DOHH2 (cell line): ENCODE measurements around the gene LTC4S.

ENCODE experiments used
- H3F3A ChIP-seq: fragments of 200-600 bp; sonication (generic), shearing (Covaris generic); 2 replicates; pipeline ENCODE4 v1.6.0; 2016; ENCODE audit warnings: antibody characterized with exemption, mild to moderate bottlenecking; ENCODE audit not compliant: control insufficient read depth, insufficient read depth
- H3K27ac ChIP-seq: fragments of 200-600 bp; sonication (generic); 2 replicates; pipeline ENCODE4 v1.5.1; 2014; ENCODE audit warnings: low read depth, mild to moderate bottlenecking, low read length, moderate library complexity
- H3K27me3 ChIP-seq: fragments of 200-600 bp; sonication (generic); 2 replicates; pipeline ENCODE4 v1.6.1; 2014; ENCODE audit warnings: mild to moderate bottlenecking, low read length, mixed read lengths; ENCODE audit not compliant: control insufficient read depth
- H3K36me3 ChIP-seq: fragments of 200-600 bp; sonication (generic); 2 replicates; pipeline ENCODE4 v1.6.1; 2014; ENCODE audit warnings: mild to moderate bottlenecking, low read length, moderate library complexity, mixed read lengths; ENCODE audit not compliant: control insufficient read depth
- H3K4me1 ChIP-seq: fragments of 200-600 bp; sonication (generic); 2 replicates; pipeline ENCODE4 v1.6.1; 2014; ENCODE audit warnings: mild to moderate bottlenecking, low read length, mixed read lengths; ENCODE audit not compliant: control insufficient read depth
- H3K4me2 ChIP-seq: fragments of 200-600 bp; sonication (generic); 2 replicates; pipeline ENCODE4 v1.6.0; 2014; ENCODE audit warnings: mild to moderate bottlenecking, low read length, moderate library complexity
- H3K4me3 ChIP-seq: fragments of 200-600 bp; sonication (generic); 2 replicates; pipeline ENCODE4 v1.5.1; 2014; ENCODE audit warnings: mild to moderate bottlenecking, low read length, mixed read lengths
- H3K79me2 ChIP-seq: fragments of 200-600 bp; sonication (generic); 2 replicates; pipeline ENCODE4 v1.6.1; 2014; ENCODE audit warnings: mild to moderate bottlenecking, low read length, mixed read lengths; ENCODE audit not compliant: control insufficient read depth
- H3K9me2 ChIP-seq: fragments of 200-600 bp; sonication (generic); replicated peaks from 2 replicates; pipeline ENCODE4 v1.6.1; 2014; ENCODE audit warnings: mild to moderate bottlenecking, low read length, mixed read lengths; ENCODE audit not compliant: control insufficient read depth
- H3K9me3 ChIP-seq: fragments of 200-600 bp; sonication (generic); 2 replicates; pipeline ENCODE4 v1.6.1; 2014; ENCODE audit warnings: antibody characterized with exemption, low read length, mixed read lengths; ENCODE audit not compliant: control insufficient read depth, insufficient read depth
- H4K20me1 ChIP-seq: fragments of 200-600 bp; sonication (generic); 2 replicates; pipeline ENCODE4 v1.6.0; 2014; ENCODE audit warnings: low read depth, mild to moderate bottlenecking, antibody characterized with exemption, low read length, moderate library complexity; ENCODE audit not compliant: control insufficient read depth, insufficient read depth
- EZH2phosphoT487 ChIP-seq: fragments of 200-600 bp; sonication (generic); IDR thresholded peaks from 2 replicates; pipeline ENCODE4 v1.6.1; 2017; ENCODE audit warnings: borderline replicate concordance, mild to moderate bottlenecking, antibody characterized with exemption, low read length, moderate library complexity, mixed read lengths
- TF ChIP-seq, protein P1 (sequence below): fragments of 200-600 bp; sonication (generic); IDR thresholded peaks from one replicate; pipeline ENCODE4 v1.5.1; 2014; ENCODE audit warnings: antibody characterized with exemption, mild to moderate bottlenecking, low read depth, low read length; ENCODE audit not compliant: poor library complexity, severe bottlenecking

Gene LTC4S

DNA sequence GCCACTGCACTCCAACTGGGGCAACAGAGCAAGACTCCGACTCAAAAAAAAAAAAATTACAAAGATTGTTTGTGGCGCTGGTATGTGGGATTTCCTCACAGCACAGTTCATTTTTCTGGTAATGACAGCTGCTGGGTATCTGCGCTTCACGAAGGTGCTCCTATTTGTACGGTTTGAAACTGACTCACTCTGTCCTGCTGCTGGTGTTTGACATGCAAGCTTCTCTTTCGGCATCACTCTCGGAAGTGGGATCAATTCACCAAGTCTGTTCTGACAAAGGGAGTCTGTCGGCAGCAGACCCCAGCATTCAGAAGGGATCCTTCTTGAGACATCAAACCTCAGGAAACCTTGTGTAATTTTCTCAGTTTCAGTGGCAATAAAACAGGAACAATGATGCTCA is 34.8 kb upstream of the LTC4S start:
- TF ChIP-seq, protein P1, sequence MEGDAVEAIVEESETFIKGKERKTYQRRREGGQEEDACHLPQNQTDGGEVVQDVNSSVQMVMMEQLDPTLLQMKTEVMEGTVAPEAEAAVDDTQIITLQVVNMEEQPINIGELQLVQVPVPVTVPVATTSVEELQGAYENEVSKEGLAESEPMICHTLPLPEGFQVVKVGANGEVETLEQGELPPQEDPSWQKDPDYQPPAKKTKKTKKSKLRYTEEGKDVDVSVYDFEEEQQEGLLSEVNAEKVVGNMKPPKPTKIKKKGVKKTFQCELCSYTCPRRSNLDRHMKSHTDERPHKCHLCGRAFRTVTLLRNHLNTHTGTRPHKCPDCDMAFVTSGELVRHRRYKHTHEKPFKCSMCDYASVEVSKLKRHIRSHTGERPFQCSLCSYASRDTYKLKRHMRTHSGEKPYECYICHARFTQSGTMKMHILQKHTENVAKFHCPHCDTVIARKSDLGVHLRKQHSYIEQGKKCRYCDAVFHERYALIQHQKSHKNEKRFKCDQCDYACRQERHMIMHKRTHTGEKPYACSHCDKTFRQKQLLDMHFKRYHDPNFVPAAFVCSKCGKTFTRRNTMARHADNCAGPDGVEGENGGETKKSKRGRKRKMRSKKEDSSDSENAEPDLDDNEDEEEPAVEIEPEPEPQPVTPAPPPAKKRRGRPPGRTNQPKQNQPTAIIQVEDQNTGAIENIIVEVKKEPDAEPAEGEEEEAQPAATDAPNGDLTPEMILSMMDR = no peak
- no peak for TF ChIP-seq EZH2phosphoT487
- H3K4me2 ChIP-seq = no peak overlapping the region
- H3K9me3 ChIP-seq = no peaks in the 10 kb centered on the region
- H3K4me3 ChIP-seq = no peak overlapping the region
- H3K27me3 ChIP-seq = no peaks in the 10 kb centered on the region
- H3K27ac ChIP-seq = no peak overlapping the region
- H3K36me3 ChIP-seq = peaks cover 5% of the 10 kb centered on the region
- H3K9me2 ChIP-seq = no peaks in the 10 kb centered on the region
- peaks cover 18% of the 10 kb centered on the region for H3F3A ChIP-seq
- peaks cover 40% of the 10 kb centered on the region for H3K4me1 ChIP-seq
- peaks cover 97% of the 10 kb centered on the region for H3K79me2 ChIP-seq
- peaks cover 22% of the 10 kb centered on the region for H4K20me1 ChIP-seq

DNA sequence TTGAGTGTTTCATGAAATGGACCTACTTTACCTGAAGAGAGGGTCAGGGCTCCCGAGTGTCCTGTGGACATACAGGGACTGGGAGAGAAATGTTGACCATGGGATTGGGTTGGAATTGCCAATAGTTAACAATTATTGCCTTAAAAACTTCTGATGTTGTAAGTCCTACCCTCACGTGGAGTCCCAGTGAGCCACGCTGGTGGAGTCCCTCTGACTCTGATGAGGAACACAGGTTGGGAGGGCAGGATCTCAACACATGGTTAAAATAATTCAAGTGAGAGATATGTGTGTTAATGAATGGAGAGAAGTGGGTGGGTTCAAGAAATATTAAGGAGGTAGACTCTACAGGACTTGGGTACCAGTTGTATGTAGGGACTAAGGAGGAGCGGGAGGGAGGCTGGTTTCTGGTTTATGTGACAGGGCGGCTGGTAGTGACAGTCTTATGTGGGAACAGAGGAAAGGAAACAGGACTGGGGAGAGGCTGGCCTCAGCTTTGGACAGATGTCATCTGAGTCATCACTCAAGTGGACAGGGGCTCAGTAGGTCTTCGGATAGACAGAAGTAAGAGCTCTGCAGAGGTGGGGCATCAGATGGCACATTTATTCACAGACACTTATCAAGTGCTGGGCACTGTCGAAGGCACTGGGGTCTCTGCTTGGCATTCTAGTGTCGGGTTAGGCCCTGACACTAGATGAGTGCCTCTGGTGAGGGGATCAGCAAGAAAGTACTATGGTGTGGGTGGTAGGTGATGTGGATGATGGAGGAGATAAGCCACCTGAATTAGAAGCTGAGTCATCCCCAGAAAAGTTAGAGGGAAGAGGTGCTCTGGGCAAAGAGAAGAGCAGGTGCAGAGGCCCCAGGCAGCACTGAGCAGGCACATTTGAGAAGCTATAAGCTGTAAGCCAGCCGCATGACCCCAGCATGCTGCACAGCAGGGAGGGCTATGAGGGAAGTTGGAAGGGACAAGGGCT is 33.9 kb upstream of the LTC4S start:
- Histone ChIP-seq H3K9me2 (no peaks in the 10 kb centered on the region), H3K4me3 (no peak overlapping the region), H4K20me1 (peaks cover 24% of the 10 kb centered on the region), H3K9me3 (no peaks in the 10 kb centered on the region), H3K4me2 (no peak overlapping the region), H3K27ac (no peak overlapping the region), H3K27me3 (no peaks in the 10 kb centered on the region), H3K79me2 (peaks cover 96% of the 10 kb centered on the region), H3F3A (peaks cover 18% of the 10 kb centered on the region), H3K36me3 (peaks cover 8% of the 10 kb centered on the region), H3K4me1 (peaks cover 40% of the 10 kb centered on the region)
- no peak for TF ChIP-seq EZH2phosphoT487
- TF ChIP-seq, protein P1 = no peak

DNA sequence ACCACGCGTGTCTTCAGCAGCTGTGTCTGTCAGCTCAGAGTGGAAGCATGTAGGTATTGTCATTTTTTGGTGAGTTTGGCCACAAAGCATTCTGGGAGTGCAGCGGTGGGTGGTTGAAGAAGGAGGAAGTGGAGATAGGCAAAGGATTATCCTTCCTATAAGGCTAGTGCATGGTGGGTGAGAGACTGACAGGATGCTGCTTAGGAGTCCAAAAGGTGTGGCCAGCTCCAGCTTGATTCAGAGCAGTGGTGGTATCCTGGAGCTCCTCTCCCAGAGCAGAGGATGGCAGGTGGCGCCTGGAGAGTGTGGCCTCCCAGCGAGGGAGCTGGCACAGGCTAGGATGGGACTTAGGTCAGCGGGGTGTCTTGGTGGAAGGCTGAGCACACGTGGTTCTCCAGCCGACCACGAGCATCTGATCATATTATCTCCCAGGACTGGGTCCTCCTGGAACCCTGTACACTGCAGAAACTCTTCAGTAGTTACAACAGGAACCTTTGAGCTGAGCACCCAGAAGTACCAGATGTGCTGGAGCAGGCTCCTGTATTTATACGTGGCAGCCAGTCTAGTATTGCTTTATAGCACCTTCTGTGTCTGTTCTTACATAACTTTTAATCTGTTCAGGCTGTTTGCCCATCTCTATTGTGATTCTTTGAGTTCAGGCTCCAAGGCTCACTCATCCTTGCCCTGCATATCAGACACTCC is 31.6 kb upstream of the LTC4S start:
- H4K20me1 ChIP-seq = peaks cover 24% of the 10 kb centered on the region
- peak overlapping the region; percentile 48 for H3K4me2 ChIP-seq
- H3F3A ChIP-seq = peaks cover 15% of the 10 kb centered on the region

More for the DNA sequence above, 31.6 kb upstream of the LTC4S start:
- Histone ChIP-seq H3K9me2 (no peaks in the 10 kb centered on the region), H3K27ac (peak overlapping the region; percentile 39), H3K9me3 (no peaks in the 10 kb centered on the region), H3K27me3 (no peaks in the 10 kb centered on the region), H3K79me2 (peaks cover 96% of the 10 kb centered on the region), H3K4me3 (peak overlapping the region; percentile 27), H3K36me3 (peaks cover 29% of the 10 kb centered on the region), H3K4me1 (peaks cover 40% of the 10 kb centered on the region)
- TF ChIP-seq EZH2phosphoT487 = no peak
- TF ChIP-seq, protein P1 = no peak
